ENCODE measurements around the gene KLB. TPM values are rescaled to one million over a fixed set of nuclear protein-coding genes. Genes with fewer than 3 reads are reported as not detected.
A peak's percentile ranks its signal among the peaks of the same experiment; 100 is the strongest.

Gene KLB
- total RNA-seq, 1 experiment from 2014 or later, result not detected

DNA sequence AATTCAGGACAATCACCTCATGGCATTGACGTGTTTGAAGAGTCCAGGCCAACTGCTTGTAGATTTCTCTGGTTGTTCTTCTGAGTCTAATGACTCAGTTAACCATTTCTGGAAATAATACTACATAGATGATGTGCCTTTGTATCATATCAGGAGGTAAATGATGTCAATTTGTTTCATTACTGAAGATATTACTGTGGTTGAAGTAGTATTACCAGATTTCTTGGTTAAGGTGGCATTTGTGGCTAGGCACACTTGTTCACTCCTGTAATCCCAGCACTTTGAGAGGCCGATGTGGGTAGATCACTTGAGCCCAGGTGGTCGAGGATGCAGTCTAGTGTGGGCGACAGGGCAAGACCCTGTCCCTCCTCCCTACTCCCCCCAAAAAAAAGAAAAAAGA lies 36.3 kb downstream of the KLB start:
- CTCF ChIA-PET, result no interaction called here
- Histone ChIP-seq H3K27ac (no peak overlapping the region), H3K4me2 (no peak overlapping the region), H3K27me3 (ENCODE audit: insufficient read depth, low read depth) (no peaks in the 10 kb centered on the region), H3K9me3 (ENCODE audit: insufficient read depth, low read depth) (no peaks in the 10 kb centered on the region), H3K4me1 (replicated peaks; ENCODE audit: insufficient read depth) (no peaks in the 10 kb centered on the region), H4K20me1 (ENCODE audit: insufficient read depth) (no peaks in the 10 kb centered on the region), H3K36me3 (ENCODE audit: low read depth) (no peaks in the 10 kb centered on the region), H3K79me2 (ENCODE audit: low read depth) (no peaks in the 10 kb centered on the region), H2AFZ (no peak overlapping the region), H3K9me2 (ENCODE audit: insufficient read depth) (no peaks in the 10 kb centered on the region), H3F3A (ENCODE audit: insufficient read depth, low read depth) (peaks cover 7% of the 10 kb centered on the region), H3K4me3 (no peak overlapping the region)
- no TSS peak for BruUV-seq (replicated peaks)
- no peak for DNase-seq
- intact Hi-C loops (cut with micrococcal nuclease; ENCODE audit: unreplicated experiment), result no loop called here
- POLR2A ChIA-PET (ENCODE audit: unreplicated experiment), result no interaction called here
- TF ChIP-seq, protein P1, sequence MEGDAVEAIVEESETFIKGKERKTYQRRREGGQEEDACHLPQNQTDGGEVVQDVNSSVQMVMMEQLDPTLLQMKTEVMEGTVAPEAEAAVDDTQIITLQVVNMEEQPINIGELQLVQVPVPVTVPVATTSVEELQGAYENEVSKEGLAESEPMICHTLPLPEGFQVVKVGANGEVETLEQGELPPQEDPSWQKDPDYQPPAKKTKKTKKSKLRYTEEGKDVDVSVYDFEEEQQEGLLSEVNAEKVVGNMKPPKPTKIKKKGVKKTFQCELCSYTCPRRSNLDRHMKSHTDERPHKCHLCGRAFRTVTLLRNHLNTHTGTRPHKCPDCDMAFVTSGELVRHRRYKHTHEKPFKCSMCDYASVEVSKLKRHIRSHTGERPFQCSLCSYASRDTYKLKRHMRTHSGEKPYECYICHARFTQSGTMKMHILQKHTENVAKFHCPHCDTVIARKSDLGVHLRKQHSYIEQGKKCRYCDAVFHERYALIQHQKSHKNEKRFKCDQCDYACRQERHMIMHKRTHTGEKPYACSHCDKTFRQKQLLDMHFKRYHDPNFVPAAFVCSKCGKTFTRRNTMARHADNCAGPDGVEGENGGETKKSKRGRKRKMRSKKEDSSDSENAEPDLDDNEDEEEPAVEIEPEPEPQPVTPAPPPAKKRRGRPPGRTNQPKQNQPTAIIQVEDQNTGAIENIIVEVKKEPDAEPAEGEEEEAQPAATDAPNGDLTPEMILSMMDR (conservative IDR thresholded peaks at IDR 0.05), result no peak
- TF ChIP-seq EZH2 (IDR thresholded peaks at IDR 0.05; ENCODE audit: low read depth), result no peak

DNA sequence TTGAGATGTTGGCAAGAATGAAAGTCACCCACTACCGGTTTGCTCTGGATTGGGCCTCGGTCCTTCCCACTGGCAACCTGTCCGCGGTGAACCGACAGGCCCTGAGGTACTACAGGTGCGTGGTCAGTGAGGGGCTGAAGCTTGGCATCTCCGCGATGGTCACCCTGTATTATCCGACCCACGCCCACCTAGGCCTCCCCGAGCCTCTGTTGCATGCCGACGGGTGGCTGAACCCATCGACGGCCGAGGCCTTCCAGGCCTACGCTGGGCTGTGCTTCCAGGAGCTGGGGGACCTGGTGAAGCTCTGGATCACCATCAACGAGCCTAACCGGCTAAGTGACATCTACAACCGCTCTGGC lies 39.7 kb downstream of the KLB start:
- peaks cover 23% of the 10 kb centered on the region; the same call in 1 of the 2 replicates for H4K20me1 ChIP-seq (ENCODE audit: insufficient read depth)
- H3K4me3 ChIP-seq, result no peak overlapping the region
- H3F3A ChIP-seq (ENCODE audit: insufficient read depth, low read depth), result peaks cover 42% of the 10 kb centered on the region
- no TSS peak for BruUV-seq (replicated peaks)
- H2AFZ ChIP-seq, result no peak overlapping the region
- ChIA-PET CTCF (no interaction called here), POLR2A (ENCODE audit: unreplicated experiment) (interaction anchor here (0.6 kb wide), 1 partner anchor 386 kb away, joined by 10 read pairs; no protein-coding TSS in a partner anchor)
- no peak overlapping the region for H3K27ac ChIP-seq
- H3K79me2 ChIP-seq (ENCODE audit: low read depth), result no peaks in the 10 kb centered on the region
- no peak for DNase-seq
- H3K9me3 ChIP-seq (ENCODE audit: insufficient read depth, low read depth), result no peaks in the 10 kb centered on the region
- no peaks in the 10 kb centered on the region for H3K27me3 ChIP-seq (ENCODE audit: insufficient read depth, low read depth)
- intact Hi-C loops (cut with micrococcal nuclease; ENCODE audit: unreplicated experiment), result no loop called here
- no peaks in the 10 kb centered on the region for H3K9me2 ChIP-seq (ENCODE audit: insufficient read depth)
- H3K4me1 ChIP-seq (replicated peaks; ENCODE audit: insufficient read depth), result no peaks in the 10 kb centered on the region
- H3K4me2 ChIP-seq, result no peak overlapping the region
- TF ChIP-seq, protein P1 (conservative IDR thresholded peaks at IDR 0.05), result no peak
- TF ChIP-seq EZH2 (IDR thresholded peaks at IDR 0.05; ENCODE audit: low read depth), result no peak
- H3K36me3 ChIP-seq (ENCODE audit: low read depth), result 0 out of 2 replicates have a peak, but pooled peaks cover 7% of the 10 kb centered on the region

DNA sequence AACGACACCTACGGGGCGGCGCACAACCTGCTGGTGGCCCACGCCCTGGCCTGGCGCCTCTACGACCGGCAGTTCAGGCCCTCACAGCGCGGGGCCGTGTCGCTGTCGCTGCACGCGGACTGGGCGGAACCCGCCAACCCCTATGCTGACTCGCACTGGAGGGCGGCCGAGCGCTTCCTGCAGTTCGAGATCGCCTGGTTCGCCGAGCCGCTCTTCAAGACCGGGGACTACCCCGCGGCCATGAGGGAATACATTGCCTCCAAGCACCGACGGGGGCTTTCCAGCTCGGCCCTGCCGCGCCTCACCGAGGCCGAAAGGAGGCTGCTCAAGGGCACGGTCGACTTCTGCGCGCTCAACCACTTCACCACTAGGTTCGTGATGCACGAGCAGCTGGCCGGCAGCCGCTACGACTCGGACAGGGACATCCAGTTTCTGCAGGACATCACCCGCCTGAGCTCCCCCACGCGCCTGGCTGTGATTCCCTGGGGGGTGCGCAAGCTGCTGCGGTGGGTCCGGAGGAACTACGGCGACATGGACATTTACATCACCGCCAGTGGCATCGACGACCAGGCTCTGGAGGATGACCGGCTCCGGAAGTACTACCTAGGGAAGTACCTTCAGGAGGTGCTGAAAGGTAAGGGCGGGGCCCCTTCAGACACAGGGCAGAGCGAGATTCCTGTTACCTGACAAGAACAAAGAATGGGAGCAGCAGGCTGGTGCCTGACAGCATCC lies 40.3 kb downstream of the KLB start:
- Histone ChIP-seq H3K36me3 (ENCODE audit: low read depth) (peaks cover 12% of the 10 kb centered on the region), H3K9me3 (ENCODE audit: insufficient read depth, low read depth) (no peaks in the 10 kb centered on the region), H3K27ac (no peak overlapping the region), H2AFZ (no peak overlapping the region), H3K27me3 (ENCODE audit: insufficient read depth, low read depth) (no peaks in the 10 kb centered on the region), H3K9me2 (ENCODE audit: insufficient read depth) (no peaks in the 10 kb centered on the region), H3K4me3 (no peak overlapping the region), H3K79me2 (ENCODE audit: low read depth) (no peaks in the 10 kb centered on the region), H3K4me1 (replicated peaks; ENCODE audit: insufficient read depth) (no peaks in the 10 kb centered on the region), H3F3A (ENCODE audit: insufficient read depth, low read depth) (peaks cover 47% of the 10 kb centered on the region), H4K20me1 (ENCODE audit: insufficient read depth) (peaks cover 29% of the 10 kb centered on the region; the same call in 1 of the 2 replicates), H3K4me2 (no peak overlapping the region)
- POLR2A ChIA-PET (ENCODE audit: unreplicated experiment), result interaction anchor here (0.6 kb wide), 1 partner anchor 386 kb away, joined by 10 read pairs; no protein-coding TSS in a partner anchor
- intact Hi-C loops (cut with micrococcal nuclease; ENCODE audit: unreplicated experiment), result no loop called here
- no TSS peak for BruUV-seq (replicated peaks)
- no peak for TF ChIP-seq EZH2 (IDR thresholded peaks at IDR 0.05; ENCODE audit: low read depth)
- TF ChIP-seq, protein P1 (conservative IDR thresholded peaks at IDR 0.05), result no peak
- peak in 1 of 2 experiments; percentile 29 for DNase-seq
- CTCF ChIA-PET, result no interaction called here

Data from PC-9 (cell line).